ENCODE results near the gene PJA1.

Gene PJA1

GRCh38 chrX:69178592-69178991 lies 13.3 kb upstream of the PJA1 start (continued):
- TF ChIP-seq PRDM10 (tag by site-specific recombination; IDR thresholded peaks at IDR 0.05) (no peak), ZNF626 (tag by site-specific recombination; IDR thresholded peaks at IDR 0.05) (no peak), IKZF3 (tag by site-specific recombination; IDR thresholded peaks at IDR 0.05) (no peak), MZF1 (tag by site-specific recombination; IDR thresholded peaks at IDR 0.05; ENCODE audit: borderline replicate concordance) (no peak), ZNF707 (tag by site-specific recombination; IDR thresholded peaks at IDR 0.05) (no peak), TSHZ1 (tag by site-specific recombination; IDR thresholded peaks at IDR 0.05; ENCODE audit: borderline replicate concordance) (no peak), ZNF121 (tag by site-specific recombination; IDR thresholded peaks at IDR 0.05) (no peak)

GRCh38 chrX:69177511-69178162 lies 12.4 kb upstream of the PJA1 start:
- ChIA-PET POLR2A (no interaction called here), CTCF (interaction anchor here (1.8 kb wide), 1 partner anchor 444 kb away, joined by 4 read pairs; no protein-coding TSS in a partner anchor)
- Histone ChIP-seq H3K9me3 (ENCODE audit: control insufficient read depth, insufficient read depth, low read depth, low read length) (no peaks in the 10 kb centered on the region), H3K36me3 (ENCODE audit: control insufficient read depth in 2 of 2, insufficient read depth in 1 of 2, low read length in 2 of 2) (no peaks in the 10 kb centered on the region), H3K27ac (ENCODE audit: extremely low read depth, low read depth, low read length) (no peak overlapping the region), H3K4me1 (ENCODE audit: control insufficient read depth, insufficient read depth, low read length) (no peaks in the 10 kb centered on the region; the same call in 1 of the 2 replicates), H3K4me3 (ENCODE audit: low read depth, low read length) (no peak overlapping the region)
- no peak for TF ChIP-seq ZNF114 (tag by site-specific recombination; IDR thresholded peaks at IDR 0.05)
- TF ChIP-seq ZBTB6 (tag by site-specific recombination; IDR thresholded peaks at IDR 0.05) = no peak
- no peak for TF ChIP-seq ZNF629 (tag by site-specific recombination; IDR thresholded peaks at IDR 0.05)

- POLR2A ChIA-PET = no interaction called here
- no peaks in the 10 kb centered on the region for H3K36me3 ChIP-seq (ENCODE audit: control insufficient read depth in 2 of 2, insufficient read depth in 1 of 2, low read length in 2 of 2)
- H3K4me3 ChIP-seq (ENCODE audit: low read depth, low read length) = no peak overlapping the region
- H3K27ac ChIP-seq (ENCODE audit: extremely low read depth, low read depth, low read length) = no peak overlapping the region
- no peaks in the 10 kb centered on the region for H3K9me3 ChIP-seq (ENCODE audit: control insufficient read depth, insufficient read depth, low read depth, low read length)
- H3K4me1 ChIP-seq (ENCODE audit: control insufficient read depth, insufficient read depth, low read length) = no peaks in the 10 kb centered on the region; the same call in 1 of the 2 replicates
- CTCF ChIA-PET = interaction anchor here (1.8 kb wide), 1 partner anchor 443 kb away, joined by 4 read pairs; no protein-coding TSS in a partner anchor
- no peak for TF ChIP-seq ZNF585B (tag by site-specific recombination; IDR thresholded peaks at IDR 0.05)
- no peak for TF ChIP-seq ZNF792 (tag by site-specific recombination; IDR thresholded peaks at IDR 0.05)
These were observed 10.8 kb upstream of the PJA1 start for GRCh38 chrX:69176053-69176452.
